NCI-H345 treated with DMSO at 0.1 percent for 48 hours (cell line): Measurements from ENCODE around the gene INSM1.

Experiments used
- DNase-seq: peaks from one replicate; lab custom pipeline; 2025; ENCODE audit not compliant: unreplicated experiment; lab: John Stamatoyannopoulos, UW

The INSM1 gene

DNA sequence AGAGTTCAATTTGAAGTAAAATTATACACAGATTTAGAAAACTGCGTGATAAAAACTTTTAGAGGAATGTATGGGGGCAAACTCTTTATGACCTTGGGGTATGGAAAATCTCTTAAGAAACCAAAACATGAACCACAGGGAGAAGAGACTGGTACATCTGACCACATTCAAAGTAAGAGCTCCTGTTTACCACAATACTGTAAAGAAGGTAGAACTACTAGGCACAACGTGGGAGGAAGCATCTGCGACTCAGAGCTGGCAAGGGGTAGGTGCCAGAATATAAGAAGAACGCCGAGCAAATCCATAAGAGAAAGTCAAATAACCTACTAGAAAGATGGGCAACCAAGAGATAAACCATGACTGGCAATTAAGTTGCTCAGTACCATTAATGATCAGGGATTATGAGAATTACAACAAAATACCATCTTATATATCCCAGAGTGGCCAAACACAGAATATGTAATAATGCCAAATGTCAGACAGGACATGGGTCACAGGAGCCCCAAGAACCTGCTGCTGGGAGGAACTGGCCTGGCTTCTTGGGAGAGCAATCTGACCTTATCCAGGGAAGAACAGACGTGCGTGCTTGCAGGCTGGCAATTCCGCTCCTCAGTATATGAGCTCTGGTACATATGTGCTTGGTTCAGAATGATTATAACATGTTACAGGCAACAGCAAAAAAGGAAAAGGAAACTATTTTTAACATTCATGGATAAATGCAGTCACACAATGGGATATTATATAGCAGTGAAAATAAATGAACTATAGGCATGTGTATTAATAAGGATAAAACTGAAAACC lies 50.2 kb downstream of the INSM1 start:
- DNase-seq, result no peak
